ENCODE data around the gene IQCK.

The IQCK gene

DNA sequence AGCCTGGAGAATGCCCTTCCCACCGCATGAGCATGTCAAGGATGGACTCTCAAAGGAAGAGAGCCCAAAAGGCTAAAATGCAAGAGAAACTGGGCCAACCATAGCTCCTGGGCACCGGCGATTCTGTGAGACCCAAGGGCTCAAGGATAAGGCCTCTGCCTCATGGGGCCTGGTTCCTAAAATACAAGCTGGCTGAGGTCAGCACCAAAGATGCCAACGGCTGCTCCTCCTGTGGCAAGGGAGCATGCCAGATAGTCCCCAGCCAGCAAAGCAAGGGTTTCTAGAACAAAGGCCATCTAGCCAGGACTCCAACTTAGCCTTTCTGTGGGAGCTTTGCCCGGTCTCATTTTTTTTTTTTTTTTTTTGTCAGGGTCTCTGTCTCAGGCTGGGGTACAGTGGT, 146.5 kb downstream of the IQCK start:
- DNase-seq, result no peak

- DNase-seq, result no peak
These were observed 150.3 kb downstream of the IQCK start for GRCh38 chr16:19868421-19868820.

DNA sequence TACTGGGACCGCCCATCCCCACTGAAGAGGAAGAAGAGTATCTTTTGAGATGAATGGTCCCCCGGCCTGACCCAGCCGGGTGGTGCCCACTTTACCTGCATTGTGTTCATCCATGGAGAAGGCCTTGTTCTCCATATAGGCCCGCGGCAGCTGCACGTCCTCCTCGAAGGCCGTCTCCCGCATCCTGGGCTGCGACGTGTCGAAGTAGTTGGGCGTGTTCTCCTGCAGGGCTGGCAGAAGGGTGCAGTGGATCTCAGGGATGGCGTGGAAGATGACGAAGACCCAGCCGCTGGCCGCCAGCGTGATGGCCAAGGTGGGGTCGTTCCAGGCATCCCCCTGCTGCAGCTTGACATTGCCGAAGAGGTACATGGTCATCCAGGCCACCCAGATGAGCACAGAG, 153.7 kb downstream of the IQCK start:
- no peak for DNase-seq

GRCh38 chr16:19872179-19872863, 154.2 kb downstream of the IQCK start:
- no peak for DNase-seq

GRCh38 chr16:19872935-19873334, 154.9 kb downstream of the IQCK start:
- DNase-seq, result no peak

DNA sequence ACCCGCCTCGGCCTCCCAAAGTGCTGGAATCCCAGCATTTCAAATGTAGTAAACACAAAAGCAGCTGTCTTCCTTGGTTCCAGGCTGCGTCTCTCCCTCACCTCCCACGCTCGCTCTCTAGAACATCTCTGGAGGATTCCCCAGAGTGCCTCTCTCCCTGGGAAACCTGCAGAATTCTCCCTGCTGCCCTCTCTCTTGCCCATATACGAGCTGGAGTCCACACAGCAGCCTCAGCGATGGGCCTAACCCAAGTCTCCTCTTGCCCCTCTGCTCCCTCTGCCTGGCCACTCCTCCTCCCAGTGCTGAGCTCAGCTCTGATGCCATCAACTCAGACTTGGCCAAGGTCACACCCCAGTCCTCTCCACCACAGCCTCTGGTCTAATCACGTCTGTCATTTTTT, 156.0 kb downstream of the IQCK start:
- no peak for DNase-seq

DNA sequence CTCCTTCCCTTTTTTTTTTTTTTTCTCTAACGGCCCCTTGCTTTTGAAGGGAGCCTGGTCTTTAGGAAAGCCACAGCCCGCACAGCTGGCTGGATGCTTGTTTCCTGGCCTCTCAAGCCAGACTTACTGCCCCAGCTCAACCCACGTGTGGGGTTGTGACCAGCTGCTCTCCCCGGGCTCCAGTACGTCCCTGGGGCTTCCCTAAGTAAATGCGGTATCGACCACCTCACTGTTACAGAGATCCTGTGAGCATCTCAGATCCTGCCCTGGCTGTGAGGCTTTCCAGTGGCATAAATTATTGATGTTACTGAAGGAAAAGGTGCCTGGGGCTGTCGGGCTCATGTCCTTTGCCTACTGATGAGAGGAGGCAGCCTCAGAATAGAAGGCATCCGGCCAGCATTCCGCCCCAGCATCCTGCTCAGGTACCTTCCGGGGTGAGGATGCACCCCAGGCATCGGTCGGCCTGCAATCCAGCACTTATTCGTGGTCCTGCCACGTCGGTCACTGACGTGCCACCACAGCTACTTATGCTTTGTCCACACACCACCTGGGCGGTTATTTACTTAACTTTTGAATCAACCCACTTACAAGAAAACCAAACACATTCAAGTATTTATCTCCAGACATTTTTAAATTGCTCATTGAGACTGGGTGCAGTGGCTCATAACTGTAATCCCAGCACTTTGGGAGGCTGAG, 156.9 kb downstream of the IQCK start:
- peak; percentile 76 for DNase-seq

GRCh38 chr16:19875900-19876299, 157.8 kb downstream of the IQCK start:
- no peak for DNase-seq

GRCh38 chr16:19876501-19877059, 158.5 kb downstream of the IQCK start:
- DNase-seq, result no peak

- no peak for DNase-seq
These were observed 160.7 kb downstream of the IQCK start for GRCh38 chr16:19878757-19879156.

- peak; percentile 43 for DNase-seq
These were observed 161.2 kb downstream of the IQCK start for GRCh38 chr16:19879241-19879792.

- no peak for DNase-seq
These were observed 163.0 kb downstream of the IQCK start for GRCh38 chr16:19881028-19881427.

GRCh38 chr16:19881783-19882182, 163.7 kb downstream of the IQCK start:
- DNase-seq, result no peak

- DNase-seq, result no peak
These were observed 164.1 kb downstream of the IQCK start for GRCh38 chr16:19882186-19882585.

GRCh38 chr16:19882646-19883045, 164.6 kb downstream of the IQCK start:
- DNase-seq, result no peak

DNA sequence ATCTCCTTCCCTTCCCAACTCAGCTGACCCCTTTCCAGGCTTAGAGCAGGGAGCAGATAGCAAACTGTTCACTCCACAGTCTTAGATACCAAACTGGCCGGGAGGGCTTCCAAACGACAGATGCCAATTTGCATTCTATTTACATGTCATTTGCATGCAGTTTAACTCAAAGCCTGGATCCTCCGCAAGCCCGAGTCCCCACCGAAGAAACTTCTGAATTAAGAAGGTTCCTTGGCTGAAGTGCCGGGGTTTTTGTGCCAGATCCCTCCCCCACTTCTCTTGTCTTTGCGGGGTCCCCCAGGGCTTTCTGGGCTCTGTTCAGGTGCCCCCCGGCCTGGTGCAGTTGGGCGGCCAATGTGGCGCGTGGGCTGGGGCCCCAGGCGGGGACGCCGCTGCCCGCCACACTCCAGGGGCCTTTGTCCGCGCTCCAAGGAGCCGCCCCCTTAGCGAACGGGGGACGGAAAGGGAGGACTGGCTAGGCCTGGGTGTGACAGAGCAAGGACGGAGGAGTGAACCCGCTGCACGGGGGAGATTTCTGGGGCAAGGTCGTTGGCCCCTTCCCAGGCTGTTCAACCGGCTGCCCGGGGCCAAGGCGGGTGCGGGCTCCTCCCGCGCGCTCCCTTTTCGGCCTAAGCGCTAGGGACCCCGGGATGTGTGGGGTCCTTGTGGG, 165.4 kb downstream of the IQCK start:
- DNase-seq, result no peak

GRCh38 chr16:19883966-19884485, 166.0 kb downstream of the IQCK start:
- DNase-seq, result no peak

- peak; percentile 19 for DNase-seq
These were observed 166.8 kb downstream of the IQCK start, which contains the start of gene GPRC5B for GRCh38 chr16:19884611-19885450. GPRC5B (minus strand) TSS chr16:19884848; CDS start chr16:19872845, 12,003 bp downstream.

DNA sequence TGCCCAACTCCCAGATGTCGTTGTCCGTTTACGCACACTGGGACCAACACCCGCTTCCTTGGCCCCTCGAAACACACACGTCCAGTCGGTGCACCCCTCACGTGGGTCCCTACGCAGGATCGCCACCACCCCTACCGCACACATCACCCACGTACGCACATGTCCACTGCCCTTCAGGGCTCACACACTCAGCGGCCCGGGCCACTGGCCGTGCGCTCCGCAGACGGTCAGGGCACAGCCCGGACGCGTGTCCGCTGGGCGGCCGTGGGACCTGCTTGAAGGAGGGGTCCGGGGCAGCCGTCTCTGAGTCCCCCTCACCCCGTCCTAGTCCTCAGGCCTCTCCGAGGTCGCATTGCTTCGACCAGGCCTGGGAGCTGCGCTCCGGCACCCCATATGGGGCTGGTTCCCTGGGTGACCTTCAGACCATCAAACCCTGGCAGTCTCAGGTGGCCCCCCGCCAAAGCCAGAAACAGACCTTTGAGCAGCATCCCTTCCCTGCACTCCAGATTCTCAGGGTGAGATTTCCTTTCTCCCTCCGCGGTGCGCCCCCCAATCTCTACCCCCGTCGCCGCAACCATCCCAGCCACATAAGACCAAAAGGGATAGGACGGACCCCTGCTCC, 167.5 kb downstream of the IQCK start:
- no peak for DNase-seq

- no peak for DNase-seq
These were observed 168.2 kb downstream of the IQCK start for GRCh38 chr16:19886073-19886941.

DNA sequence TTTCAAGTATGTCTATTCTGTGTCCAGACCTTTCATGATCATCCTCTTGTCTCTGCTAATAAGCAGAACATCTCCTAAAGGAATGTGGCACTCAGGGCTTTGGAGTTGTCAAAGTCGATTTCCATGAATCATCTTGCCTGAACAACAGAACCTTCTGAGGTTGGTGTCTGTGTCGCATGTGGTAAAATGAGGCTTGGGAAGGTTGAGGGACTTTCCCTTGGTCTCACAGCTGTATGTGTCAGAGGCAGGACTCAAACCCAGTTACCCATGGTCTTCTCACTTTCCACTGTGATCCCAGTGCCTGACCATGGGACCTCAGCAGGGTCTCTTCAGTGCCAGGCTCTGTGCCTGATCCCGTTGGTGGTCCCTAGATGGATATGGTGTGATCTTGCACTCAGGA, 170.8 kb downstream of the IQCK start:
- DNase-seq, result no peak

Measured in NCI-H2029 (cell line).